ENCODE measurements around the gene CNNM4.

Gene CNNM4

DNA sequence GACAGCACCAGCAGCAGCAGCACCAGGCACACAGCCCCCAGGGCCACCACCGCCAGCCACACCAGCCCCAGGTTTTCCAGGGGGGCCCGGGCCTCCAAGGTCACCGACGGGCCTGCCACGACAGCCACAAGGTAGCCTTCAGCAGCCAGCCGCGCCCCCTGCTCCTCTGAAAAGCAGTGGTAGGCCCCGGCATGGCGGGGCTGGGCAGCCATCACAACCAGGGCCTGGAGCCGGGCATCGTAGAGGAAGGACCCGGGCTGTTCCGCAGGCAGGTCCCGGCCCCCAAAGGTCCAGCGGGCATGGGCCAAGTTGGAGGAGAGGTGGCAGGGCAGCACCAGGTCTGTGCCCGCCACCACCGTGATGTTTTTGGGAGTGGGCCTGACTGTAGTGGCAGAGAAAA is 100.4 kb downstream of the CNNM4 start:
- DNase-seq = no peak
